Neural cell (in vitro differentiated cells): ENCODE results near the gene CTNNA2. TPM values are rescaled to one million over a fixed set of nuclear protein-coding genes. Genes with fewer than 3 reads are reported as not detected.

Experiments
- H2AFZ ChIP-seq: fragments of 200-600, 300-800 bp; sonication (generic), shearing (Covaris generic); 2 replicates; pipeline ENCODE4 v1.6.0; 2014; ENCODE audit warnings: low read depth, mild to moderate bottlenecking, antibody characterized with exemption, low read length, moderate library complexity
- H3F3A ChIP-seq: fragments of 200-600 bp; shearing (Covaris generic); 2 replicates; pipeline ENCODE4 v1.6.1; 2016; ENCODE audit warnings: mild to moderate bottlenecking, moderate library complexity, mixed read lengths, antibody characterized with exemption, low read length; ENCODE audit not compliant: insufficient read depth, poor library complexity, severe bottlenecking
- H3K27ac ChIP-seq: fragments of 200-600, 300-800 bp; sonication (generic), shearing (Covaris generic); 2 replicates; pipeline ENCODE4 v1.5.1; 2014; ENCODE audit warnings: mild to moderate bottlenecking, low read length, moderate library complexity
- H3K27me3 ChIP-seq: fragments of 300-800, 200-600 bp; sonication (generic), shearing (Covaris generic); 2 replicates; pipeline ENCODE4 v1.6.0; 2014; ENCODE audit warnings: mild to moderate bottlenecking, low read depth, low read length, moderate library complexity; ENCODE audit not compliant: insufficient read depth
- H3K36me3 ChIP-seq: fragments of 300-800, 200-600 bp; sonication (generic), shearing (Covaris generic); 2 replicates; pipeline ENCODE4 v1.5.1; 2014; ENCODE audit warnings: mild to moderate bottlenecking, antibody characterized with exemption, low read length, moderate library complexity; ENCODE audit not compliant: insufficient read depth
- H3K4me2 ChIP-seq: fragments of 300-800, 200-600 bp; sonication (generic), shearing (Covaris generic); 2 replicates; pipeline ENCODE4 v1.6.0; 2014; ENCODE audit warnings: mild to moderate bottlenecking, low read length
- H3K4me3 ChIP-seq: fragments of 300-800, 200-600 bp; sonication (generic), shearing (Covaris generic); 2 replicates; pipeline ENCODE4 v1.5.1; 2014; ENCODE audit warnings: mild to moderate bottlenecking, low read length, moderate library complexity
- H3K79me2 ChIP-seq: fragments of 200-600 bp; shearing (Covaris generic); replicated peaks from 2 replicates; pipeline ENCODE4 v1.6.0; 2014; ENCODE audit warnings: mild to moderate bottlenecking, low read length, moderate library complexity; ENCODE audit not compliant: insufficient read depth
- H3K9ac ChIP-seq: fragments of 300-800, 200-600 bp; sonication (generic), shearing (Covaris generic); 2 replicates; pipeline ENCODE4 v1.6.1; 2016; ENCODE audit warnings: mild to moderate bottlenecking, low read length, mixed read lengths
- H3K9me2 ChIP-seq: fragments of 200-600 bp; shearing (Covaris generic); 2 replicates; pipeline ENCODE4 v1.6.1; 2016; ENCODE audit warnings: mild to moderate bottlenecking, low read length, mixed read lengths; ENCODE audit not compliant: insufficient read depth
- H3K9me3 ChIP-seq: fragments of 200-600, 300-800 bp; sonication (generic), shearing (Covaris generic); 2 replicates; pipeline ENCODE4 v1.6.1; 2016; ENCODE audit warnings: mild to moderate bottlenecking, mixed run types, low read length, moderate library complexity, mixed read lengths
- H4K20me1 ChIP-seq: fragments of 200-600 bp; shearing (Covaris generic); 2 replicates; pipeline ENCODE4 v1.6.1; 2016; ENCODE audit warnings: mild to moderate bottlenecking, mixed run types; ENCODE audit not compliant: insufficient read depth
- EP300 ChIP-seq: fragments of 450-650 bp; conservative IDR thresholded peaks from 2 replicates; pipeline ENCODE4 v1.6.1; 2014; ENCODE audit warnings: antibody characterized with exemption, mild to moderate bottlenecking, moderate library complexity; ENCODE audit not compliant: poor library complexity, severe bottlenecking
- EZH2 ChIP-seq: fragments of 200-600, 300-800 bp; shearing (Covaris generic), sonication (generic); IDR thresholded peaks from 2 replicates; pipeline ENCODE4 v1.6.1; 2014; ENCODE audit warnings: antibody characterized with exemption, low read length, borderline replicate concordance, mild to moderate bottlenecking; ENCODE audit not compliant: insufficient read depth, poor library complexity, severe bottlenecking
- MXI1 ChIP-seq: fragments of 450-650 bp; conservative IDR thresholded peaks from 2 replicates; pipeline ENCODE4 v1.6.1; 2014; ENCODE audit warnings: antibody characterized with exemption, mild to moderate bottlenecking; ENCODE audit not compliant: poor library complexity, severe bottlenecking
- POLR2AphosphoS5 ChIP-seq: IDR thresholded peaks from 2 replicates; pipeline ENCODE4 v1.6.1; 2012
- RAD21 ChIP-seq: fragments of 450-650 bp; conservative IDR thresholded peaks from 2 replicates; pipeline ENCODE4 v1.6.1; 2014; ENCODE audit warnings: antibody characterized with exemption, mild to moderate bottlenecking, moderate library complexity
- SMC3 ChIP-seq: fragments of 450-650 bp; conservative IDR thresholded peaks from 2 replicates; pipeline ENCODE4 v1.6.1; 2014; ENCODE audit warnings: antibody characterized with exemption, mild to moderate bottlenecking, moderate library complexity; ENCODE audit not compliant: poor library complexity
- TAF1 ChIP-seq: IDR thresholded peaks from 2 replicates; pipeline ENCODE4 v1.6.1; 2012; ENCODE audit warnings: low read depth
- polyA plus RNA-seq: library from polyadenylated mRNA; depleted of rRNA; stranded (reverse); fragments of >200 nt; gene quantifications from 2 replicates; pipeline ENCODE4 v1.2.3, GENCODE V29; 2014
- TF ChIP-seq, protein P1 (sequence below): IDR thresholded peaks from 2 replicates; pipeline ENCODE4 v1.6.1; 2012; ENCODE audit warnings: borderline replicate concordance
- TF ChIP-seq, protein P2 (sequence below): fragments of 450-650 bp; IDR thresholded peaks from 2 replicates; pipeline ENCODE4 v1.5.1; 2014; ENCODE audit warnings: antibody characterized with exemption, mild to moderate bottlenecking, moderate library complexity; ENCODE audit not compliant: poor library complexity, severe bottlenecking

CTNNA2 gene
- polyA plus RNA-seq, 1 donor from 2014 or later: 194 TPM

DNA sequence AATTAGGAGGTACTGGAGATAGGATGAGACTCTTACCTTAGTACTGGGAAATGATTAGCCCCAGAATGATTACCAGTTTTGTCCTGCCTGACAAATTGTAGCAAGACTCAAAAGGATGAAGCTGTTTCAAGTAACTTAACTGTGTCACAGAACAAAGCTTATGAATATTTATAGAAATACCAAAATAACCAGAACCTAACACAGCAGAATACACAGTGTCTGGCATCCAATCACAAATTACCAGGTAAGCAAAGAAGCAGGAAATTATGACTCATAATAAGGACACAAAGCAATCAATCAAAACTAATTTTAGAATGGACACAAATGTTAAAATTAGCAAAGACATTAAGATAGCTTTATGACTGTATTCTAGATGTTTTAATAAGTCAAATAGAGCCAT lies 91.9 kb downstream of the CTNNA2 start:
- H3K9ac ChIP-seq: no peak overlapping the region
- no peaks in the 10 kb centered on the region for H3K79me2 ChIP-seq
- no peaks in the 10 kb centered on the region for H3K27me3 ChIP-seq
- no peaks in the 10 kb centered on the region for H3K36me3 ChIP-seq
- H3K9me3 ChIP-seq: no peaks in the 10 kb centered on the region
- no peaks in the 10 kb centered on the region for H3F3A ChIP-seq
- no peak overlapping the region for H2AFZ ChIP-seq
- TF ChIP-seq RAD21 (no peak), EZH2 (no peak), EP300 (no peak), TAF1 (no peak), MXI1 (no peak), SMC3 (no peak), POLR2AphosphoS5 (no peak)
- TF ChIP-seq, protein P1, sequence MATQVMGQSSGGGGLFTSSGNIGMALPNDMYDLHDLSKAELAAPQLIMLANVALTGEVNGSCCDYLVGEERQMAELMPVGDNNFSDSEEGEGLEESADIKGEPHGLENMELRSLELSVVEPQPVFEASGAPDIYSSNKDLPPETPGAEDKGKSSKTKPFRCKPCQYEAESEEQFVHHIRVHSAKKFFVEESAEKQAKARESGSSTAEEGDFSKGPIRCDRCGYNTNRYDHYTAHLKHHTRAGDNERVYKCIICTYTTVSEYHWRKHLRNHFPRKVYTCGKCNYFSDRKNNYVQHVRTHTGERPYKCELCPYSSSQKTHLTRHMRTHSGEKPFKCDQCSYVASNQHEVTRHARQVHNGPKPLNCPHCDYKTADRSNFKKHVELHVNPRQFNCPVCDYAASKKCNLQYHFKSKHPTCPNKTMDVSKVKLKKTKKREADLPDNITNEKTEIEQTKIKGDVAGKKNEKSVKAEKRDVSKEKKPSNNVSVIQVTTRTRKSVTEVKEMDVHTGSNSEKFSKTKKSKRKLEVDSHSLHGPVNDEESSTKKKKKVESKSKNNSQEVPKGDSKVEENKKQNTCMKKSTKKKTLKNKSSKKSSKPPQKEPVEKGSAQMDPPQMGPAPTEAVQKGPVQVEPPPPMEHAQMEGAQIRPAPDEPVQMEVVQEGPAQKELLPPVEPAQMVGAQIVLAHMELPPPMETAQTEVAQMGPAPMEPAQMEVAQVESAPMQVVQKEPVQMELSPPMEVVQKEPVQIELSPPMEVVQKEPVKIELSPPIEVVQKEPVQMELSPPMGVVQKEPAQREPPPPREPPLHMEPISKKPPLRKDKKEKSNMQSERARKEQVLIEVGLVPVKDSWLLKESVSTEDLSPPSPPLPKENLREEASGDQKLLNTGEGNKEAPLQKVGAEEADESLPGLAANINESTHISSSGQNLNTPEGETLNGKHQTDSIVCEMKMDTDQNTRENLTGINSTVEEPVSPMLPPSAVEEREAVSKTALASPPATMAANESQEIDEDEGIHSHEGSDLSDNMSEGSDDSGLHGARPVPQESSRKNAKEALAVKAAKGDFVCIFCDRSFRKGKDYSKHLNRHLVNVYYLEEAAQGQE: no peak
- TF ChIP-seq, protein P2, sequence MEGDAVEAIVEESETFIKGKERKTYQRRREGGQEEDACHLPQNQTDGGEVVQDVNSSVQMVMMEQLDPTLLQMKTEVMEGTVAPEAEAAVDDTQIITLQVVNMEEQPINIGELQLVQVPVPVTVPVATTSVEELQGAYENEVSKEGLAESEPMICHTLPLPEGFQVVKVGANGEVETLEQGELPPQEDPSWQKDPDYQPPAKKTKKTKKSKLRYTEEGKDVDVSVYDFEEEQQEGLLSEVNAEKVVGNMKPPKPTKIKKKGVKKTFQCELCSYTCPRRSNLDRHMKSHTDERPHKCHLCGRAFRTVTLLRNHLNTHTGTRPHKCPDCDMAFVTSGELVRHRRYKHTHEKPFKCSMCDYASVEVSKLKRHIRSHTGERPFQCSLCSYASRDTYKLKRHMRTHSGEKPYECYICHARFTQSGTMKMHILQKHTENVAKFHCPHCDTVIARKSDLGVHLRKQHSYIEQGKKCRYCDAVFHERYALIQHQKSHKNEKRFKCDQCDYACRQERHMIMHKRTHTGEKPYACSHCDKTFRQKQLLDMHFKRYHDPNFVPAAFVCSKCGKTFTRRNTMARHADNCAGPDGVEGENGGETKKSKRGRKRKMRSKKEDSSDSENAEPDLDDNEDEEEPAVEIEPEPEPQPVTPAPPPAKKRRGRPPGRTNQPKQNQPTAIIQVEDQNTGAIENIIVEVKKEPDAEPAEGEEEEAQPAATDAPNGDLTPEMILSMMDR: no peak
- H4K20me1 ChIP-seq: no peaks in the 10 kb centered on the region
- H3K4me2 ChIP-seq: no peak overlapping the region
- no peaks in the 10 kb centered on the region for H3K9me2 ChIP-seq
- H3K4me3 ChIP-seq: no peak overlapping the region
- H3K27ac ChIP-seq: no peak overlapping the region

DNA sequence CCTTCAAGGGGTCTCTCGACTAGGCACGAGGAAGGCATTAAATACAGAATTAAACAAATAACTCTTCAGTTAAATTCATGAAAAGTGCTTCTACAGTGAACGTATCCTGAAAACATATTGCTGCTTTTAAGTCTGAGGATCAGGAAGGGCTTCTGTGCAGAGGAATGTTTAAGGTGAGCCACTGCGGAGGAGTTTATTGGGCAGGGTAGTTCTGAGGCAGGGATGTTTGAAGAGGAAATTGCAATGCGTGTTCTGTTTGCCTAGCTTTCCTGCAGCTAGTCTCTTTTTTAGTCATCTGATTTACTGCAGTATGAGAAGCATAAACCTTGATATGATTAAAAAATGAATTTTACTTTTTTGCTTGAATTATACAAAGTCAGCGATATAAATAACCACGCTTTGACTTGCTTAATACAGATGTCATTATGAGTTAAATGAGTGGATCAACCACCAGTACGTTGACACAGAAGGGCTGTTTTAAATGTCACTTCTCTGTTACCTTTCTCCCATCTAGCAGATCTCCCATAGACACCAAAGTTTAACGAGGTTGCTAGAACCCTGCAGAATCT lies 98.7 kb downstream of the CTNNA2 start:
- Histone ChIP-seq H4K20me1 (no peaks in the 10 kb centered on the region), H3K9me3 (no peaks in the 10 kb centered on the region), H3K36me3 (no peaks in the 10 kb centered on the region), H3K4me3 (no peak overlapping the region), H3K4me2 (no peak overlapping the region), H3K27ac (no peak overlapping the region), H3K79me2 (no peaks in the 10 kb centered on the region), H3K9me2 (no peaks in the 10 kb centered on the region), H3F3A (no peaks in the 10 kb centered on the region), H3K27me3 (no peaks in the 10 kb centered on the region), H2AFZ (no peak overlapping the region), H3K9ac (no peak overlapping the region)
- TF ChIP-seq RAD21 (no peak), TAF1 (no peak), EP300 (no peak), EZH2 (no peak), MXI1 (no peak), POLR2AphosphoS5 (no peak), SMC3 (no peak)
- TF ChIP-seq, protein P1: no peak
- TF ChIP-seq, protein P2: no peak
